Measurements from ENCODE around the gene KIF3A. TPM values are rescaled to one million over a fixed set of nuclear protein-coding genes. Genes with fewer than 3 reads are reported as not detected.
"Not testable (repeated sequence)": the region's sequence is repeated elsewhere in the genome, so short reads cannot be mapped to it uniquely, and the experiment has no call there.

The KIF3A gene
- total RNA-seq, 1 donor from 2014 or later, result 15.3 TPM

- Mint-ChIP-seq H3K4me1 (ENCODE audit: unreplicated experiment) (no peaks in the 10 kb centered on the region), H3K27ac (ENCODE audit: unreplicated experiment) (no peak overlapping the region), H3K27me3 (ENCODE audit: unreplicated experiment) (no peaks in the 10 kb centered on the region), H3K4me3 (ENCODE audit: unreplicated experiment) (no peak overlapping the region), H3K9me3 (ENCODE audit: unreplicated experiment) (no peaks in the 10 kb centered on the region), H3K36me3 (ENCODE audit: unreplicated experiment) (peaks cover 34% of the 10 kb centered on the region)
- no peak for TF ChIP-seq CTCF (IDR thresholded peaks at IDR 0.05)
- no peak for DNase-seq (ENCODE audit: extremely low spot score, unreplicated experiment)
These were observed 41.4 kb downstream of the KIF3A start for GRCh38 chr5:132695956-132696355.

GRCh38 chr5:132692632-132692967, 44.7 kb downstream of the KIF3A start:
- Mint-ChIP-seq H3K4me1 (ENCODE audit: unreplicated experiment) (no peaks in the 10 kb centered on the region), H3K4me3 (ENCODE audit: unreplicated experiment) (no peak overlapping the region), H3K27me3 (ENCODE audit: unreplicated experiment) (no peaks in the 10 kb centered on the region), H3K27ac (ENCODE audit: unreplicated experiment) (no peak overlapping the region), H3K36me3 (ENCODE audit: unreplicated experiment) (peaks cover 11% of the 10 kb centered on the region), H3K9me3 (ENCODE audit: unreplicated experiment) (no peaks in the 10 kb centered on the region)
- DNase-seq (ENCODE audit: extremely low spot score, unreplicated experiment), result no peak
- TF ChIP-seq CTCF (IDR thresholded peaks at IDR 0.05), result no peak

- H3K27me3 Mint-ChIP-seq (ENCODE audit: unreplicated experiment); H3K9me3 Mint-ChIP-seq (ENCODE audit: unreplicated experiment); H3K4me1 Mint-ChIP-seq (ENCODE audit: unreplicated experiment); DNase-seq (ENCODE audit: extremely low spot score, unreplicated experiment); H3K27ac Mint-ChIP-seq (ENCODE audit: unreplicated experiment); H3K36me3 Mint-ChIP-seq (ENCODE audit: unreplicated experiment); H3K4me3 Mint-ChIP-seq (ENCODE audit: unreplicated experiment): not testable (repeated sequence)
These were observed 45.4 kb downstream of the KIF3A start for GRCh38 chr5:132691755-132692631.

- Mint-ChIP-seq H3K36me3 (ENCODE audit: unreplicated experiment) (peaks cover 4% of the 10 kb centered on the region), H3K4me3 (ENCODE audit: unreplicated experiment) (no peak overlapping the region), H3K4me1 (ENCODE audit: unreplicated experiment) (no peaks in the 10 kb centered on the region), H3K27ac (ENCODE audit: unreplicated experiment) (no peak overlapping the region), H3K27me3 (ENCODE audit: unreplicated experiment) (no peaks in the 10 kb centered on the region), H3K9me3 (ENCODE audit: unreplicated experiment) (no peaks in the 10 kb centered on the region)
- no peak for TF ChIP-seq CTCF (IDR thresholded peaks at IDR 0.05)
- DNase-seq (ENCODE audit: extremely low spot score, unreplicated experiment), result no peak
These were observed 47.2 kb downstream of the KIF3A start for GRCh38 chr5:132690156-132690555.

GRCh38 chr5:132689513-132689912, 47.8 kb downstream of the KIF3A start:
- DNase-seq (ENCODE audit: extremely low spot score, unreplicated experiment), result no peak
- H3K27ac Mint-ChIP-seq (ENCODE audit: unreplicated experiment), result no peak overlapping the region
- TF ChIP-seq CTCF (IDR thresholded peaks at IDR 0.05), result no peak
- peaks cover 4% of the 10 kb centered on the region for H3K36me3 Mint-ChIP-seq (ENCODE audit: unreplicated experiment)
- no peak overlapping the region for H3K4me3 Mint-ChIP-seq (ENCODE audit: unreplicated experiment)
- H3K4me1 Mint-ChIP-seq (ENCODE audit: unreplicated experiment), result no peaks in the 10 kb centered on the region
- no peaks in the 10 kb centered on the region for H3K27me3 Mint-ChIP-seq (ENCODE audit: unreplicated experiment)
- H3K9me3 Mint-ChIP-seq (ENCODE audit: unreplicated experiment), result no peaks in the 10 kb centered on the region

All from osteocyte (in vitro differentiated cells).